ENCODE data around the gene GATA2. TPM values are rescaled to one million over a fixed set of nuclear protein-coding genes. Genes with fewer than 3 reads are reported as not detected.

The GATA2 gene
- total and polyA plus RNA-seq, 2 experiments from 2014 or later = 0.52 to 0.83 TPM

DNA sequence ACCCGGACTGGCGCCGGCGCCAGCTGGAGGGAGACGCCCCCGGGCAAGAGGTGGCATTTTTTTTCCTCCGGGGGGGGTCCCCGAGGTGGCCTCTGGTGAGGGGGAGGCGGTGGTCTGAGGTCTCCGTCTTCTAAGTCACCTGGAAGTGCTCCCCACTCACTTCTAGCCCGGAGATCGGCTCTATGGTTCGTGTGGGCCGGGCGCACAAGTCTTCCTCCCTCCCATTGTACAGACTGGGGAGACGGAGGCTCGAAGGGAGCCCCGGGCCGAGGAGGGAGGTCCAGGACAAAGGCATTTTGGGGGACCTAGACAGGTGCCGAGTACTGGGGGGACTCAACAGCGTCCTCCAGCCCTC, 4.4 kb downstream of the GATA2 start:
- DNase-seq (ENCODE audit: low spot score) (peak; percentile 60), ATAC-seq (no peak; the same call in 2 of the 3 replicates)
- H4K20me1 ChIP-seq (replicated peaks; ENCODE audit: insufficient read depth) = peaks cover 8% of the 10 kb centered on the region
- H3K79me2 ChIP-seq (replicated peaks; ENCODE audit: insufficient read depth) = no peaks in the 10 kb centered on the region
- peak overlapping the region; percentile 90 for H3K4me2 ChIP-seq
- Mint-ChIP-seq H3K9me3 (no peaks in the 10 kb centered on the region; the same call in 2 of the 3 replicates), H3K27me3 (ENCODE audit: insufficient read depth, low read depth, poor library complexity) (peaks cover 96% of the 10 kb centered on the region), H3K4me3 (peak overlapping the region; percentile 66), H3K27ac (no peak overlapping the region), H3K36me3 (ENCODE audit: low read depth) (no peaks in the 10 kb centered on the region; the same call in 2 of the 3 replicates), H3K4me1 (peaks cover 50% of the 10 kb centered on the region)
- no peaks in the 10 kb centered on the region for H3K9me2 ChIP-seq (ENCODE audit: insufficient read depth)
- peak overlapping the region; percentile 72 for H3K4me3 ChIP-seq
- H3K36me3 ChIP-seq (ENCODE audit: insufficient read depth) = no peaks in the 10 kb centered on the region
- no peak overlapping the region for H3K27ac ChIP-seq (ENCODE audit: low read depth)
- H2AFZ ChIP-seq = peak overlapping the region; percentile 94
- H3K27me3 ChIP-seq (ENCODE audit: insufficient read depth) = peaks cover 100% of the 10 kb centered on the region
- TF ChIP-seq CREB1 (CRISPR knock-in tag; IDR thresholded peaks at IDR 0.05; ENCODE audit: low read depth) = no peak
- peaks cover 62% of the 10 kb centered on the region for H3K4me1 ChIP-seq (ENCODE audit: insufficient read depth)
- H3F3A ChIP-seq (replicated peaks; ENCODE audit: low read depth) = peaks cover 26% of the 10 kb centered on the region; the same call in 1 of the 2 replicates

DNA sequence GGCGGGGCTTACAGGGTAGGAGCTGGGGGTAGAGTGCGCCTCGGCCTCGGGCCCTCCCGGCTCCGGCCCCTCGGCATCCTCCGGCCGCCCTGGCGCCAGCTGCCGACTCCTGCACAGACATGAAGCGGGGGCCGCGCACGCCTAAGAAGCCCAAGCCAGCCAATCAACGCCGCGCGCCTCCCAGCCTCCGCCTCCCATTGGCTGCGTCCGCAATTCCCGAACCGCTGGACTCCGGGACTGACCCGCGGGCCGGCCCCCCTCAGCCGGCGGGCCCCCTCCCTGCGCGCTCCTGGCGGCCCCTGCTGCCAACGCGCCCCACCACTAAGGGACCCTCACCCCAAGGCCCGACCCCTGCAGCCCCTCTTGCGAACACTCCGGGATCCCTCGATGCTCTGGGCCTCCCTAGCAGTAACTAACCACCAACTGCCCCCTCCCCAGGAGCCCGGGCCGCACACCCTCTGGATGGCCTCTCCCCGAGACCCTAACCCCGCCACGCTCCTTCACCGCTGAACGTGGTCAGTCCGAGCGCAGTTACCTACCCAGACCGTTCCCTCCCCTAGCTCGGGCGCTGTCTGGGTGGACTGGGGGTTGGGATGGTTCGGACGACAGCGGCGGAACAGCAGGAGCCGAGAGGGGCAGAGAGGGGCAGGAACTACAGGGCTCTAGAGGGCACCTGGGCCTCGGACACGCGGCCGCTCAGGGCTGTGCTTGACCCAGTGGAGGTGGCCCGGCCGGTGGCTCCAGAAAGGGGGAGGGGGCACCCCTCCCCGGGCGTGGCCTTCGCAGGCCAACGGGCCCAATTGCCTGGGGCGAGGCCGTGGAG, 5.0 kb downstream of the GATA2 start:
- Histone ChIP-seq H3K4me1 (ENCODE audit: insufficient read depth) (peaks cover 63% of the 10 kb centered on the region), H3K79me2 (replicated peaks; ENCODE audit: insufficient read depth) (no peaks in the 10 kb centered on the region), H3K4me2 (peak overlapping the region; percentile 90), H3K36me3 (ENCODE audit: insufficient read depth) (no peaks in the 10 kb centered on the region), H3K9me2 (ENCODE audit: insufficient read depth) (no peaks in the 10 kb centered on the region), H3K27me3 (ENCODE audit: insufficient read depth) (peaks cover 100% of the 10 kb centered on the region), H3F3A (replicated peaks; ENCODE audit: low read depth) (peaks cover 32% of the 10 kb centered on the region), H3K27ac (ENCODE audit: low read depth) (no peak overlapping the region), H3K4me3 (peak overlapping the region; percentile 72), H4K20me1 (replicated peaks; ENCODE audit: insufficient read depth) (peaks cover 8% of the 10 kb centered on the region), H2AFZ (peak overlapping the region; percentile 94)
- peak; percentile 51 for ATAC-seq
- TF ChIP-seq EZH2 (IDR thresholded peaks at IDR 0.05; ENCODE audit: low read depth, unreplicated experiment) = peak; percentile 62
- no peak for TF ChIP-seq CREB1 (CRISPR knock-in tag; IDR thresholded peaks at IDR 0.05; ENCODE audit: low read depth)
- peak; percentile 23; the same call in 1 of the 2 replicates for TF ChIP-seq POLR2AphosphoS5 (IDR thresholded peaks at IDR 0.05; ENCODE audit: low read depth)
- peak; percentile 63 for TF ChIP-seq EZH2phosphoT487 (IDR thresholded peaks at IDR 0.05; ENCODE audit: unreplicated experiment)
- TF ChIP-seq, protein P1, sequence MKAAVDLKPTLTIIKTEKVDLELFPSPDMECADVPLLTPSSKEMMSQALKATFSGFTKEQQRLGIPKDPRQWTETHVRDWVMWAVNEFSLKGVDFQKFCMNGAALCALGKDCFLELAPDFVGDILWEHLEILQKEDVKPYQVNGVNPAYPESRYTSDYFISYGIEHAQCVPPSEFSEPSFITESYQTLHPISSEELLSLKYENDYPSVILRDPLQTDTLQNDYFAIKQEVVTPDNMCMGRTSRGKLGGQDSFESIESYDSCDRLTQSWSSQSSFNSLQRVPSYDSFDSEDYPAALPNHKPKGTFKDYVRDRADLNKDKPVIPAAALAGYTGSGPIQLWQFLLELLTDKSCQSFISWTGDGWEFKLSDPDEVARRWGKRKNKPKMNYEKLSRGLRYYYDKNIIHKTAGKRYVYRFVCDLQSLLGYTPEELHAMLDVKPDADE (IDR thresholded peaks at IDR 0.05) = no peak
- Mint-ChIP-seq H3K27ac (no peak overlapping the region), H3K36me3 (ENCODE audit: low read depth) (no peaks in the 10 kb centered on the region; the same call in 2 of the 3 replicates), H3K4me3 (peak overlapping the region; percentile 65), H3K4me1 (peaks cover 53% of the 10 kb centered on the region), H3K9me3 (no peaks in the 10 kb centered on the region; the same call in 2 of the 3 replicates), H3K27me3 (ENCODE audit: insufficient read depth, low read depth, poor library complexity) (peaks cover 97% of the 10 kb centered on the region)
- peak; percentile 97 for DNase-seq (ENCODE audit: low spot score)

DNA sequence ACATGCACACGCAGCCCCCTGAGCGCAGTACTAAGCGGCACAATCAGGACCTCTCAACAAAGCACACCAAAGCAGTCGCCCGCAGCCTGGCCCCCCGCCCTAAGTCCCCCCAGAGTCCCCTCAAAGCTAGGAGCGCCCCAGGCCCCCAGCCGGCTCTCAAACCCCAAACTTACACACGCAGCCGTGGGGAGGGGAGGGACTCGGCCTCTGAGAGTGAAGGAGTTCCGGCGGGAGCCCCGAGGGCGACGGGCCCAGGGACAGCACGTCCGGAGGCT, 5.5 kb downstream of the GATA2 start:
- Histone ChIP-seq H3K79me2 (replicated peaks; ENCODE audit: insufficient read depth) (no peaks in the 10 kb centered on the region), H3K27me3 (ENCODE audit: insufficient read depth) (peaks cover 100% of the 10 kb centered on the region), H3K4me3 (peak overlapping the region; percentile 72), H3K4me1 (ENCODE audit: insufficient read depth) (peaks cover 63% of the 10 kb centered on the region), H4K20me1 (replicated peaks; ENCODE audit: insufficient read depth) (peaks cover 8% of the 10 kb centered on the region), H3K27ac (ENCODE audit: low read depth) (no peak overlapping the region), H3K4me2 (peak overlapping the region; percentile 90), H3K9me2 (ENCODE audit: insufficient read depth) (no peaks in the 10 kb centered on the region), H3F3A (replicated peaks; ENCODE audit: low read depth) (peaks cover 33% of the 10 kb centered on the region), H3K36me3 (ENCODE audit: insufficient read depth) (no peaks in the 10 kb centered on the region), H2AFZ (peak overlapping the region; percentile 78)
- no peaks in the 10 kb centered on the region; the same call in 2 of the 3 replicates for H3K36me3 Mint-ChIP-seq (ENCODE audit: low read depth)
- DNase-seq (ENCODE audit: low spot score) = no peak
- peak overlapping the region; percentile 73 for H3K4me3 Mint-ChIP-seq
- H3K27me3 Mint-ChIP-seq (ENCODE audit: insufficient read depth, low read depth, poor library complexity) = peaks cover 97% of the 10 kb centered on the region
- H3K9me3 Mint-ChIP-seq = no peaks in the 10 kb centered on the region; the same call in 2 of the 3 replicates
- peaks cover 59% of the 10 kb centered on the region for H3K4me1 Mint-ChIP-seq
- no peak overlapping the region for H3K27ac Mint-ChIP-seq
- no peak for ATAC-seq
- TF ChIP-seq, protein P2, sequence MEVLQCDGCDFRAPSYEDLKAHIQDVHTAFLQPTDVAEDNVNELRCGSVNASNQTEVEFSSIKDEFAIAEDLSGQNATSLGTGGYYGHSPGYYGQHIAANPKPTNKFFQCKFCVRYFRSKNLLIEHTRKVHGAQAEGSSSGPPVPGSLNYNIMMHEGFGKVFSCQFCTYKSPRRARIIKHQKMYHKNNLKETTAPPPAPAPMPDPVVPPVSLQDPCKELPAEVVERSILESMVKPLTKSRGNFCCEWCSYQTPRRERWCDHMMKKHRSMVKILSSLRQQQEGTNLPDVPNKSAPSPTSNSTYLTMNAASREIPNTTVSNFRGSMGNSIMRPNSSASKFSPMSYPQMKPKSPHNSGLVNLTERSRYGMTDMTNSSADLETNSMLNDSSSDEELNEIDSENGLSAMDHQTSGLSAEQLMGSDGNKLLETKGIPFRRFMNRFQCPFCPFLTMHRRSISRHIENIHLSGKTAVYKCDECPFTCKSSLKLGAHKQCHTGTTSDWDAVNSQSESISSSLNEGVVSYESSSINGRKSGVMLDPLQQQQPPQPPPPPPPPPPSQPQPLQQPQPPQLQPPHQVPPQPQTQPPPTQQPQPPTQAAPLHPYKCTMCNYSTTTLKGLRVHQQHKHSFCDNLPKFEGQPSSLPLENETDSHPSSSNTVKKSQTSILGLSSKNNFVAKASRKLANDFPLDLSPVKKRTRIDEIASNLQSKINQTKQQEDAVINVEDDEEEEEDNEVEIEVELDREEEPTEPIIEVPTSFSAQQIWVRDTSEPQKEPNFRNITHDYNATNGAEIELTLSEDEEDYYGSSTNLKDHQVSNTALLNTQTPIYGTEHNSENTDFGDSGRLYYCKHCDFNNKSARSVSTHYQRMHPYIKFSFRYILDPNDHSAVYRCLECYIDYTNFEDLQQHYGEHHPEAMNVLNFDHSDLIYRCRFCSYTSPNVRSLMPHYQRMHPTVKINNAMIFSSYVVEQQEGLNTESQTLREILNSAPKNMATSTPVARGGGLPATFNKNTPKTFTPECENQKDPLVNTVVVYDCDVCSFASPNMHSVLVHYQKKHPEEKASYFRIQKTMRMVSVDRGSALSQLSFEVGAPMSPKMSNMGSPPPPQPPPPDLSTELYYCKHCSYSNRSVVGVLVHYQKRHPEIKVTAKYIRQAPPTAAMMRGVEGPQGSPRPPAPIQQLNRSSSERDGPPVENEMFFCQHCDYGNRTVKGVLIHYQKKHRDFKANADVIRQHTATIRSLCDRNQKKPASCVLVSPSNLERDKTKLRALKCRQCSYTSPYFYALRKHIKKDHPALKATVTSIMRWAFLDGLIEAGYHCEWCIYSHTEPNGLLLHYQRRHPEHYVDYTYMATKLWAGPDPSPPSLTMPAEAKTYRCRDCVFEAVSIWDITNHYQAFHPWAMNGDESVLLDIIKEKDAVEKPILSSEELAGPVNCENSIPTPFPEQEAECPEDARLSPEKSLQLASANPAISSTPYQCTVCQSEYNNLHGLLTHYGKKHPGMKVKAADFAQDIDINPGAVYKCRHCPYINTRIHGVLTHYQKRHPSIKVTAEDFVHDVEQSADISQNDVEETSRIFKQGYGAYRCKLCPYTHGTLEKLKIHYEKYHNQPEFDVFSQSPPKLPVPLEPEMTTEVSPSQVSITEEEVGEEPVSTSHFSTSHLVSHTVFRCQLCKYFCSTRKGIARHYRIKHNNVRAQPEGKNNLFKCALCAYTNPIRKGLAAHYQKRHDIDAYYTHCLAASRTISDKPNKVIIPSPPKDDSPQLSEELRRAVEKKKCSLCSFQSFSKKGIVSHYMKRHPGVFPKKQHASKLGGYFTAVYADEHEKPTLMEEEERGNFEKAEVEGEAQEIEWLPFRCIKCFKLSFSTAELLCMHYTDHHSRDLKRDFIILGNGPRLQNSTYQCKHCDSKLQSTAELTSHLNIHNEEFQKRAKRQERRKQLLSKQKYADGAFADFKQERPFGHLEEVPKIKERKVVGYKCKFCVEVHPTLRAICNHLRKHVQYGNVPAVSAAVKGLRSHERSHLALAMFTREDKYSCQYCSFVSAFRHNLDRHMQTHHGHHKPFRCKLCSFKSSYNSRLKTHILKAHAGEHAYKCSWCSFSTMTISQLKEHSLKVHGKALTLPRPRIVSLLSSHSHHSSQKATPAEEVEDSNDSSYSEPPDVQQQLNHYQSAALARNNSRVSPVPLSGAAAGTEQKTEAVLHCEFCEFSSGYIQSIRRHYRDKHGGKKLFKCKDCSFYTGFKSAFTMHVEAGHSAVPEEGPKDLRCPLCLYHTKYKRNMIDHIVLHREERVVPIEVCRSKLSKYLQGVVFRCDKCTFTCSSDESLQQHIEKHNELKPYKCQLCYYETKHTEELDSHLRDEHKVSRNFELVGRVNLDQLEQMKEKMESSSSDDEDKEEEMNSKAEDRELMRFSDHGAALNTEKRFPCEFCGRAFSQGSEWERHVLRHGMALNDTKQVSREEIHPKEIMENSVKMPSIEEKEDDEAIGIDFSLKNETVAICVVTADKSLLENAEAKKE (CRISPR knock-in tag; IDR thresholded peaks at IDR 0.05) = no peak
- TF ChIP-seq JUNB (IDR thresholded peaks at IDR 0.05; ENCODE audit: unreplicated experiment) (no peak), STAT1 (IDR thresholded peaks at IDR 0.05; ENCODE audit: unreplicated experiment) (no peak), EZH2 (IDR thresholded peaks at IDR 0.05; ENCODE audit: low read depth, unreplicated experiment) (peak; percentile 94), CREB1 (CRISPR knock-in tag; IDR thresholded peaks at IDR 0.05; ENCODE audit: low read depth) (no peak)

All from GM23338 (cell line).